H1 (cell line): ENCODE measurements around the gene TOP1.

Experiments used
- CHD2 ChIP-seq: IDR thresholded peaks from 2 replicates; pipeline ENCODE4 v1.6.1; 2012; ENCODE audit warnings: low read length, improper control_type of control experiment
- CTCF ChIP-seq, 3 experiments: IDR thresholded peaks; 1 replicate in 2 of 3; 2 replicates in 1 of 3; pipeline versions ENCODE4 v1.5.1 to v1.6.1; 2011; ENCODE audit warnings: low read length in 3 of 3, mild to moderate bottlenecking in 3 of 3, inconsistent platforms in 2 of 3, low read depth in 1 of 3, moderate library complexity in 1 of 3; ENCODE audit not compliant: insufficient read depth in 1 of 3; ENCODE audit errors: control extremely low read depth in 1 of 3
- EP300 ChIP-seq, 2 experiments: IDR thresholded peaks; 1 replicate in 1 of 2; 2 replicates in 1 of 2; pipeline ENCODE4 v1.6.1; 2011 to 2012; ENCODE audit warnings: low read depth in 2 of 2, low read length in 2 of 2, mild to moderate bottlenecking in 2 of 2, borderline replicate concordance in 1 of 2, inconsistent platforms in 1 of 2, moderate library complexity in 1 of 2
- EZH2 ChIP-seq: fragments of 200-600 bp; sonication (generic); IDR thresholded peaks from 2 replicates; pipeline ENCODE4 v1.7.1; 2012; ENCODE audit warnings: low read depth, mild to moderate bottlenecking, moderate library complexity, low read length, inconsistent platforms; ENCODE audit not compliant: severe bottlenecking
- JUN ChIP-seq: IDR thresholded peaks from 2 replicates; pipeline ENCODE4 v1.6.1; 2011; ENCODE audit warnings: low read depth, mild to moderate bottlenecking, improper control_type of control experiment, low read length
- JUND ChIP-seq: IDR thresholded peaks from 2 replicates; pipeline ENCODE4 v1.6.1; 2011; ENCODE audit warnings: mild to moderate bottlenecking, improper control_type of control experiment, low read length
- MAX ChIP-seq: IDR thresholded peaks from 2 replicates; pipeline ENCODE4 v1.6.1; 2012; ENCODE audit warnings: inconsistent platforms
- POLR2A ChIP-seq, 2 experiments: IDR thresholded peaks; 1 replicate in 1 of 2; 2 replicates in 1 of 2; pipeline ENCODE4 v1.6.1; 2011; ENCODE audit warnings: low read depth in 2 of 2, low read length in 2 of 2, mild to moderate bottlenecking in 2 of 2; ENCODE audit errors: control extremely low read depth in 1 of 2
- POLR2AphosphoS5 ChIP-seq: IDR thresholded peaks from 2 replicates; pipeline ENCODE4 v1.6.1; 2011; ENCODE audit warnings: low read depth, low read length
- SP1 ChIP-seq: IDR thresholded peaks from 2 replicates; pipeline ENCODE4 v1.6.1; 2011; ENCODE audit warnings: low read depth, low read length
- SUZ12 ChIP-seq: fragments of 200-600 bp; sonication (generic); IDR thresholded peaks from 2 replicates; pipeline ENCODE4 v1.6.1; 2012; ENCODE audit warnings: mild to moderate bottlenecking, inconsistent platforms, low read length, moderate library complexity, mixed read lengths
- TAF1 ChIP-seq: IDR thresholded peaks from 2 replicates; pipeline ENCODE4 v1.6.1; 2011; ENCODE audit warnings: mild to moderate bottlenecking, low read depth, low read length
- YY1 ChIP-seq: IDR thresholded peaks from 2 replicates; pipeline ENCODE4 v1.6.1; 2011; ENCODE audit warnings: low read depth, mild to moderate bottlenecking, low read length
- ZNF274 ChIP-seq: IDR thresholded peaks from 2 replicates; pipeline ENCODE4 v1.7.0; 2012; ENCODE audit warnings: low read length, borderline replicate concordance; ENCODE audit errors: extremely low read depth

GRCh38 chr20:40992349-40993113 is 36.1 kb upstream of the TOP1 start:
- TF ChIP-seq SUZ12 (no peak), CTCF (IDR thresholded peaks at IDR 0.05; ENCODE audit: control extremely low read depth in 1 of 3, insufficient read depth in 1 of 3, low read depth in 1 of 3, low read length in 3 of 3) (no peak), YY1 (no peak), SP1 (no peak), ZNF274 (no peak), JUND (no peak), EZH2 (no peak), MAX (no peak), POLR2A (IDR thresholded peaks at IDR 0.05; ENCODE audit: control extremely low read depth in 1 of 2, low read depth in 2 of 2, low read length in 2 of 2) (no peak), EP300 (IDR thresholded peaks at IDR 0.05; ENCODE audit: borderline replicate concordance in 1 of 2, low read depth in 2 of 2, low read length in 2 of 2) (no peak), TAF1 (no peak), CHD2 (no peak), JUN (no peak), POLR2AphosphoS5 (no peak)
